ENCODE results near the gene AP1S1.
"Not testable (repeated sequence)": the region's sequence is repeated elsewhere in the genome, so short reads cannot be mapped to it uniquely, and the experiment has no call there.

The AP1S1 gene

GRCh38 chr7:101127460-101128039 is 26.7 kb upstream of the AP1S1 start:
- Histone ChIP-seq H3K9me3 (ENCODE audit: control insufficient read depth, insufficient read depth, low read length) (no peaks in the 10 kb centered on the region), H3K27ac (ENCODE audit: low read depth, low read length) (no peak overlapping the region), H3K4me3 (ENCODE audit: low read length) (no peak overlapping the region), H4K20me1 (ENCODE audit: control insufficient read depth, insufficient read depth, low read depth, low read length) (no peaks in the 10 kb centered on the region), H3K4me1 (ENCODE audit: control insufficient read depth, low read length) (peaks cover 16% of the 10 kb centered on the region), H3F3A (ENCODE audit: control insufficient read depth, insufficient read depth) (no peaks in the 10 kb centered on the region), H3K27me3 (ENCODE audit: control insufficient read depth, low read length) (peaks cover 51% of the 10 kb centered on the region), H3K9me2 (replicated peaks; ENCODE audit: control insufficient read depth, low read length) (no peaks in the 10 kb centered on the region), H3K36me3 (ENCODE audit: control insufficient read depth, low read length) (no peaks in the 10 kb centered on the region), H3K79me2 (ENCODE audit: control insufficient read depth, low read length) (no peaks in the 10 kb centered on the region), H3K4me2 (ENCODE audit: low read length) (no peak overlapping the region)
- no peak for TF ChIP-seq CTCF (IDR thresholded peaks at IDR 0.05; ENCODE audit: low read depth, low read length, poor library complexity, severe bottlenecking)
- no peak for TF ChIP-seq EZH2phosphoT487 (IDR thresholded peaks at IDR 0.05; ENCODE audit: borderline replicate concordance, low read length)

GRCh38 chr7:101128040-101128834 is 26.0 kb upstream of the AP1S1 start:
- Histone ChIP-seq H3K27ac (ENCODE audit: low read depth, low read length) (no peak overlapping the region), H3K4me2 (ENCODE audit: low read length) (no peak overlapping the region)

GRCh38 chr7:101129603-101130117 is 24.6 kb upstream of the AP1S1 start:
- H3K4me3 ChIP-seq (ENCODE audit: low read length) = no peak overlapping the region
- peaks cover 42% of the 10 kb centered on the region for H3K27me3 ChIP-seq (ENCODE audit: control insufficient read depth, low read length)
- TF ChIP-seq CTCF (IDR thresholded peaks at IDR 0.05; ENCODE audit: low read depth, low read length, poor library complexity, severe bottlenecking) (no peak), EZH2phosphoT487 (IDR thresholded peaks at IDR 0.05; ENCODE audit: borderline replicate concordance, low read length) (no peak)
- no peaks in the 10 kb centered on the region for H3K79me2 ChIP-seq (ENCODE audit: control insufficient read depth, low read length)
- H3F3A ChIP-seq (ENCODE audit: control insufficient read depth, insufficient read depth) = no peaks in the 10 kb centered on the region
- no peaks in the 10 kb centered on the region for H3K36me3 ChIP-seq (ENCODE audit: control insufficient read depth, low read length)
- no peaks in the 10 kb centered on the region for H4K20me1 ChIP-seq (ENCODE audit: control insufficient read depth, insufficient read depth, low read depth, low read length)
- H3K4me2 ChIP-seq (ENCODE audit: low read length) = no peak overlapping the region
- no peaks in the 10 kb centered on the region for H3K9me3 ChIP-seq (ENCODE audit: control insufficient read depth, insufficient read depth, low read length)
- H3K4me1 ChIP-seq (ENCODE audit: control insufficient read depth, low read length) = peaks cover 16% of the 10 kb centered on the region
- H3K9me2 ChIP-seq (replicated peaks; ENCODE audit: control insufficient read depth, low read length) = no peaks in the 10 kb centered on the region
- H3K27ac ChIP-seq (ENCODE audit: low read depth, low read length) = no peak overlapping the region

More at GRCh38 chr7:101128040-101128834, 26.0 kb upstream of the AP1S1 start:
- H3K27me3 ChIP-seq (ENCODE audit: control insufficient read depth, low read length) = peaks cover 44% of the 10 kb centered on the region
- no peak for TF ChIP-seq CTCF (IDR thresholded peaks at IDR 0.05; ENCODE audit: low read depth, low read length, poor library complexity, severe bottlenecking)
- TF ChIP-seq EZH2phosphoT487 (IDR thresholded peaks at IDR 0.05; ENCODE audit: borderline replicate concordance, low read length) = no peak
- no peaks in the 10 kb centered on the region for H3K36me3 ChIP-seq (ENCODE audit: control insufficient read depth, low read length)
- H3K9me3 ChIP-seq (ENCODE audit: control insufficient read depth, insufficient read depth, low read length) = no peaks in the 10 kb centered on the region
- H3K9me2 ChIP-seq (replicated peaks; ENCODE audit: control insufficient read depth, low read length) = no peaks in the 10 kb centered on the region
- H3K4me1 ChIP-seq (ENCODE audit: control insufficient read depth, low read length) = peaks cover 16% of the 10 kb centered on the region
- H3F3A ChIP-seq (ENCODE audit: control insufficient read depth, insufficient read depth) = no peaks in the 10 kb centered on the region
- no peaks in the 10 kb centered on the region for H3K79me2 ChIP-seq (ENCODE audit: control insufficient read depth, low read length)
- H3K4me3 ChIP-seq (ENCODE audit: low read length) = no peak overlapping the region
- H4K20me1 ChIP-seq (ENCODE audit: control insufficient read depth, insufficient read depth, low read depth, low read length) = no peaks in the 10 kb centered on the region

- not testable (repeated sequence) for H3K9me3 ChIP-seq (ENCODE audit: control insufficient read depth, insufficient read depth, low read length); H3K4me2 ChIP-seq (ENCODE audit: low read length); H3K79me2 ChIP-seq (ENCODE audit: control insufficient read depth, low read length); H3K9me2 ChIP-seq (replicated peaks; ENCODE audit: control insufficient read depth, low read length); H3K4me1 ChIP-seq (ENCODE audit: control insufficient read depth, low read length); H3K27ac ChIP-seq (ENCODE audit: low read depth, low read length); H4K20me1 ChIP-seq (ENCODE audit: control insufficient read depth, insufficient read depth, low read depth, low read length); H3F3A ChIP-seq (ENCODE audit: control insufficient read depth, insufficient read depth); H3K36me3 ChIP-seq (ENCODE audit: control insufficient read depth, low read length); H3K4me3 ChIP-seq (ENCODE audit: low read length)
- H3K27me3 ChIP-seq (ENCODE audit: control insufficient read depth, low read length) = peaks cover 44% of the 10 kb centered on the region
These were observed 21.4 kb upstream of the AP1S1 start for GRCh38 chr7:101132626-101133600.

Data from DOHH2 (cell line).